H1 (cell line): ENCODE measurements around the gene RASAL2. TPM values are rescaled to one million over a fixed set of nuclear protein-coding genes. Genes with fewer than 3 reads are reported as not detected.

Experiments used
- CTCF ChIA-PET: fragments of 300-600 bp; sonication (Branson Sonifier 250); formaldehyde crosslinking; loops from one replicate; lab custom pipeline; 2021; ENCODE audit not compliant: partially characterized antibody; lab: Charles Lee
- POLR2A ChIA-PET: fragments of 300-600 bp; sonication (Branson Sonifier 250); formaldehyde crosslinking; loops from one replicate; lab custom pipeline; 2021; ENCODE audit warnings: inconsistent platforms; ENCODE audit not compliant: partially characterized antibody; lab: Charles Lee
- DNase-seq, 2 experiments: peaks; one replicate each; pipeline versions ENCODE4 v3.0.0 to v3.0.0-alpha.2; 2010 to 2022; ENCODE audit warnings: low spot score in 2 of 2, low read depth in 1 of 2, mixed read lengths in 1 of 2
- FAIRE-seq: peaks from 2 replicates; lab custom pipeline; 2011; peaks lifted over from hg19 to GRCh38; lab: Jason Lieb, UNC
- H2AFZ ChIP-seq: 2 replicates; pipeline ENCODE4 v1.8.1; 2012; ENCODE audit warnings: low read length, inconsistent platforms
- H2AK5ac ChIP-seq: 2 replicates; pipeline ENCODE4 v1.6.1; 2013; ENCODE audit warnings: low read depth, low read length
- H2BK120ac ChIP-seq: replicated peaks from 2 replicates; pipeline ENCODE3; 2013; ENCODE audit warnings: low read depth, low read length, inconsistent platforms
- H2BK12ac ChIP-seq: 2 replicates; pipeline ENCODE4 v1.6.1; 2013; ENCODE audit warnings: low read depth, low read length
- H2BK15ac ChIP-seq: 2 replicates; pipeline ENCODE4 v1.6.1; 2013; ENCODE audit warnings: low read length
- H2BK20ac ChIP-seq: 2 replicates; pipeline ENCODE4 v1.6.1; 2013; ENCODE audit warnings: low read length
- H2BK5ac ChIP-seq: 2 replicates; pipeline ENCODE4 v1.6.1; 2013; ENCODE audit warnings: low read depth, low read length
- H3K14ac ChIP-seq: 2 replicates; pipeline ENCODE4 v1.6.1; 2013; ENCODE audit warnings: inconsistent platforms; ENCODE audit not compliant: insufficient read length
- H3K18ac ChIP-seq: 2 replicates; pipeline ENCODE4 v1.6.1; 2013; ENCODE audit warnings: low read length; ENCODE audit errors: extremely low read depth
- H3K23ac ChIP-seq: 2 replicates; pipeline ENCODE4 v1.6.1; 2013; ENCODE audit warnings: inconsistent platforms; ENCODE audit not compliant: insufficient read length
- H3K23me2 ChIP-seq: 2 replicates; pipeline ENCODE4 v1.6.1; 2013; ENCODE audit warnings: low read depth, low read length
- H3K27ac ChIP-seq: 2 replicates; pipeline ENCODE4 v1.6.1; 2011; ENCODE audit warnings: low read depth, low read length, inconsistent platforms
- H3K27me3 ChIP-seq, 4 experiments: replicated peaks in 1 of 4; 1 replicate in 1 of 4; 2 replicates in 3 of 4; pipeline versions ENCODE4 v1.6.1 to v1.8.1; 2011 to 2013; ENCODE audit warnings: low read length in 3 of 4, mild to moderate bottlenecking in 3 of 4, inconsistent platforms in 2 of 4, mixed read lengths in 2 of 4, moderate library complexity in 1 of 4; ENCODE audit not compliant: control insufficient read depth in 3 of 4, insufficient read depth in 3 of 4; ENCODE audit errors: extremely low read depth in 1 of 4
- H3K36me3 ChIP-seq, 4 experiments: 2 replicates each; pipeline versions ENCODE4 v1.6.1 to v1.8.1; 2011 to 2013; ENCODE audit warnings: mild to moderate bottlenecking in 4 of 4, low read length in 3 of 4, moderate library complexity in 2 of 4, control low read depth in 1 of 4, inconsistent platforms in 1 of 4; ENCODE audit not compliant: insufficient read depth in 4 of 4, control insufficient read depth in 2 of 4
- H3K4ac ChIP-seq: replicated peaks from 2 replicates; pipeline ENCODE3; 2013; ENCODE audit warnings: low read length, low read depth, mixed read lengths, inconsistent platforms; ENCODE audit not compliant: insufficient read length
- H3K4me1 ChIP-seq, 4 experiments: replicated peaks in 1 of 4; 1 replicate in 1 of 4; 2 replicates in 3 of 4; pipeline versions ENCODE4 v1.6.1 to v1.8.1; 2011 to 2013; ENCODE audit warnings: low read length in 3 of 4, inconsistent platforms in 2 of 4, mixed read lengths in 1 of 4; ENCODE audit not compliant: insufficient read depth in 4 of 4, control insufficient read depth in 3 of 4
- H3K4me2 ChIP-seq, 2 experiments: 2 replicates each; pipeline versions ENCODE4 v1.6.1 to v1.8.1; 2011 to 2013; ENCODE audit warnings: low read depth in 2 of 2, low read length in 2 of 2, control low read depth in 1 of 2, inconsistent platforms in 1 of 2, mild to moderate bottlenecking in 1 of 2; ENCODE audit not compliant: insufficient read depth in 1 of 2
- H3K4me3 ChIP-seq, 4 experiments: fragments of 200-600, 300-600 bp in 1 of 4; sonication (generic), shearing (Covaris generic), sonication (Bioruptor Twin) in 1 of 4; 2 replicates each; pipeline versions ENCODE4 v1.5.1 to v1.8.1; 2011 to 2016; ENCODE audit warnings: low read length in 4 of 4, low read depth in 3 of 4, control low read depth in 2 of 4, inconsistent platforms in 2 of 4, mild to moderate bottlenecking in 2 of 4, mixed read lengths in 1 of 4, moderate library complexity in 1 of 4; ENCODE audit not compliant: insufficient read depth in 2 of 4; ENCODE audit errors: extremely low read depth in 1 of 4
- H3K56ac ChIP-seq: replicated peaks from 2 replicates; pipeline ENCODE3; 2013; ENCODE audit warnings: low read depth, mild to moderate bottlenecking, mixed read lengths, low read length, inconsistent platforms; ENCODE audit not compliant: insufficient read length
- H3K79me1 ChIP-seq: 2 replicates; pipeline ENCODE4 v1.6.1; 2013; ENCODE audit warnings: low read depth, low read length, control low read depth
- H3K79me2 ChIP-seq, 2 experiments: 2 replicates each; pipeline versions ENCODE4 v1.6.1 to v1.8.1; 2012 to 2013; ENCODE audit warnings: low read length in 2 of 2, mild to moderate bottlenecking in 2 of 2, inconsistent platforms in 1 of 2; ENCODE audit not compliant: insufficient read depth in 2 of 2, control insufficient read depth in 1 of 2
- H3K9ac ChIP-seq, 4 experiments: replicated peaks in 1 of 4; 1 replicate in 1 of 4; 2 replicates in 3 of 4; pipeline versions ENCODE4 v1.6.1 to v1.8.1; 2011 to 2013; ENCODE audit warnings: low read depth in 3 of 4, low read length in 3 of 4, control low read depth in 2 of 4, mild to moderate bottlenecking in 2 of 4, moderate library complexity in 2 of 4, inconsistent platforms in 1 of 4; ENCODE audit errors: extremely low read depth in 1 of 4
- H3K9me3 ChIP-seq, 2 experiments: 2 replicates each; pipeline versions ENCODE4 v1.6.1 to v1.8.1; 2012 to 2013; ENCODE audit warnings: mild to moderate bottlenecking in 2 of 2, moderate library complexity in 2 of 2, control low read depth in 1 of 2, inconsistent platforms in 1 of 2, low read depth in 1 of 2, low read length in 1 of 2, mixed read lengths in 1 of 2; ENCODE audit not compliant: insufficient read depth in 2 of 2
- H4K20me1 ChIP-seq, 2 experiments: replicated peaks in 1 of 2; 2 replicates each; pipeline versions ENCODE3 to v1.8.1; 2011 to 2013; ENCODE audit warnings: inconsistent platforms in 2 of 2, low read length in 2 of 2, mild to moderate bottlenecking in 1 of 2; ENCODE audit not compliant: insufficient read depth in 2 of 2, control insufficient read depth in 1 of 2
- H4K5ac ChIP-seq: 2 replicates; pipeline ENCODE4 v1.6.1; 2013; ENCODE audit warnings: low read length, low read depth, mixed read lengths, inconsistent platforms; ENCODE audit not compliant: insufficient read length
- H4K8ac ChIP-seq: 2 replicates; pipeline ENCODE4 v1.8.0; 2013; ENCODE audit warnings: mild to moderate bottlenecking, moderate library complexity, low read length, inconsistent platforms; ENCODE audit not compliant: insufficient read depth; ENCODE audit errors: extremely low read depth
- H4K91ac ChIP-seq: replicated peaks from 2 replicates; pipeline ENCODE3; 2013; ENCODE audit warnings: low read length, mixed read lengths, inconsistent platforms; ENCODE audit not compliant: insufficient read length
- BCL11A ChIP-seq, 2 experiments: IDR thresholded peaks; one replicate each; pipeline ENCODE4 v1.6.1; 2011; ENCODE audit warnings: low read depth in 2 of 2, low read length in 2 of 2, mild to moderate bottlenecking in 2 of 2
- CBX5 ChIP-seq: fragments of 300-800, 300-1000 bp; sonication (generic); IDR thresholded peaks from 2 replicates; pipeline ENCODE4 v1.7.1; 2016; ENCODE audit warnings: antibody characterized with exemption, low read length, low read depth
- KDM4A ChIP-seq: IDR thresholded peaks from one replicate; pipeline ENCODE4 v1.7.1; 2012; ENCODE audit warnings: low read depth, mild to moderate bottlenecking, moderate library complexity, low read length, inconsistent platforms; ENCODE audit not compliant: severe bottlenecking
- POU5F1 ChIP-seq: IDR thresholded peaks from 2 replicates; pipeline ENCODE4 v1.6.1; 2011; ENCODE audit warnings: low read depth, mild to moderate bottlenecking, low read length, moderate library complexity
- RBBP5 ChIP-seq: IDR thresholded peaks from 2 replicates; pipeline ENCODE4 v1.7.1; 2012; ENCODE audit warnings: low read depth, mild to moderate bottlenecking, inconsistent platforms, low read length, moderate library complexity, borderline replicate concordance
- SAP30 ChIP-seq: fragments of 300-600 bp; sonication (generic); IDR thresholded peaks from 2 replicates; pipeline ENCODE4 v1.7.1; 2012; ENCODE audit warnings: low read length, moderate library complexity, mild to moderate bottlenecking, inconsistent platforms; ENCODE audit not compliant: insufficient read depth, insufficient replicate concordance
- WGBS, 2 experiments: shearing (Covaris generic) in 1 of 2; methylation state at CpG; one replicate each; pipeline versions ENCODE4 v1.1.6 to v1.1.7; 2013 to 2015; ENCODE audit warnings: low lambda C conversion rate in 2 of 2, mixed read lengths in 2 of 2, inconsistent platforms in 1 of 2, low coverage in 1 of 2, missing lambda C conversion rate in 1 of 2; ENCODE audit not compliant: insufficient replicate concordance in 2 of 2, insufficient coverage in 1 of 2, insufficient read length in 1 of 2; ENCODE audit errors: extremely low coverage in 1 of 2, missing lambda C conversion rate in 1 of 2; 5-methylcytosine and 5-hydroxymethylcytosine counted together
- polyA plus RNA-seq, 7 experiments: library from polyadenylated mRNA; depleted of rRNA in 3 of 7; stranded (reverse) in 5 of 7; unstranded in 2 of 7; fragments of >200 nt in 5 of 7; fragments of 200-250 nt in 2 of 7; gene quantifications; 1 replicate in 5 of 7; 2 replicates in 1 of 7; 4 replicates in 1 of 7; pipeline versions ENCODE4 v1.2.1 to v1.2.3, GENCODE V29; 2011 to 2013; ENCODE audit warnings: missing spikeins in 2 of 7, mixed read lengths in 2 of 7
- total RNA-seq: library from RNA; stranded (reverse); fragmentation: NEBNext Ultra II Directional; extraction: Animal tissue kit (Norgen Biotek cat#: 25700); gene quantifications from 2 replicates; pipeline ENCODE4 v1.2.1, GENCODE V29; 2021
- TF ChIP-seq, protein P1 (sequence below), 3 experiments: IDR thresholded peaks; 1 replicate in 2 of 3; 2 replicates in 1 of 3; pipeline versions ENCODE4 v1.5.1 to v1.6.1; 2011; ENCODE audit warnings: low read length in 3 of 3, mild to moderate bottlenecking in 3 of 3, inconsistent platforms in 2 of 3, low read depth in 1 of 3, moderate library complexity in 1 of 3; ENCODE audit not compliant: insufficient read depth in 1 of 3; ENCODE audit errors: control extremely low read depth in 1 of 3

The RASAL2 gene
- total and polyA plus RNA-seq, 2 of the 8 experiments (the other 6 are each of a cell fraction or from before 2014, with no cell fraction given) = 15.9 to 32.5 TPM

- no peak overlapping the region for H2AK5ac ChIP-seq
- no peak overlapping the region for H2BK20ac ChIP-seq
- WGBS, 2 experiments = 100% methylated on average over 1 of the region's 1 CpG; no CpG with 5 or more reads in 1 of the 2 experiments
- no peaks in the 10 kb centered on the region for H3K27me3 ChIP-seq
- no peak overlapping the region for H3K56ac ChIP-seq
- H4K20me1 ChIP-seq = no peaks in the 10 kb centered on the region
- H3K36me3 ChIP-seq = no peaks in the 10 kb centered on the region
- CTCF ChIA-PET = interaction anchor here (1.1 to 3.3 kb wide), 6 partner anchors 8 to 148 kb away, joined by 3 to 13 read pairs (median 4); no protein-coding TSS in a partner anchor
- no peaks in the 10 kb centered on the region for H3K23me2 ChIP-seq
- no peak overlapping the region for H3K23ac ChIP-seq
- H3K9ac ChIP-seq = no peak overlapping the region
- H2BK12ac ChIP-seq = no peak overlapping the region
- POLR2A ChIA-PET = no interaction called here
- H4K5ac ChIP-seq = no peak overlapping the region
- H3K4me2 ChIP-seq = no peak overlapping the region
- H4K91ac ChIP-seq = no peak overlapping the region
- no peak for DNase-seq
- H4K8ac ChIP-seq = no peak overlapping the region
- no peak for FAIRE-seq
- H3K4me3 ChIP-seq = no peak overlapping the region
- H2BK120ac ChIP-seq = no peak overlapping the region
- H3K14ac ChIP-seq = no peak overlapping the region
- no peak overlapping the region for H3K4ac ChIP-seq
- peaks cover 4 to 5% of the 10 kb centered on the region in 2 experiments; a peak in 3 of 4 replicates for H3K9me3 ChIP-seq
- H3K27ac ChIP-seq = no peak overlapping the region
- no peak overlapping the region for H2BK5ac ChIP-seq
- peaks cover 0 to 11% of the 10 kb centered on the region in 2 experiments; a peak in 2 of 4 replicates for H3K79me2 ChIP-seq
- H2AFZ ChIP-seq = no peak overlapping the region
- H3K79me1 ChIP-seq = peaks cover 2% of the 10 kb centered on the region; the same call in 1 of the 2 replicates
- TF ChIP-seq, protein P1, sequence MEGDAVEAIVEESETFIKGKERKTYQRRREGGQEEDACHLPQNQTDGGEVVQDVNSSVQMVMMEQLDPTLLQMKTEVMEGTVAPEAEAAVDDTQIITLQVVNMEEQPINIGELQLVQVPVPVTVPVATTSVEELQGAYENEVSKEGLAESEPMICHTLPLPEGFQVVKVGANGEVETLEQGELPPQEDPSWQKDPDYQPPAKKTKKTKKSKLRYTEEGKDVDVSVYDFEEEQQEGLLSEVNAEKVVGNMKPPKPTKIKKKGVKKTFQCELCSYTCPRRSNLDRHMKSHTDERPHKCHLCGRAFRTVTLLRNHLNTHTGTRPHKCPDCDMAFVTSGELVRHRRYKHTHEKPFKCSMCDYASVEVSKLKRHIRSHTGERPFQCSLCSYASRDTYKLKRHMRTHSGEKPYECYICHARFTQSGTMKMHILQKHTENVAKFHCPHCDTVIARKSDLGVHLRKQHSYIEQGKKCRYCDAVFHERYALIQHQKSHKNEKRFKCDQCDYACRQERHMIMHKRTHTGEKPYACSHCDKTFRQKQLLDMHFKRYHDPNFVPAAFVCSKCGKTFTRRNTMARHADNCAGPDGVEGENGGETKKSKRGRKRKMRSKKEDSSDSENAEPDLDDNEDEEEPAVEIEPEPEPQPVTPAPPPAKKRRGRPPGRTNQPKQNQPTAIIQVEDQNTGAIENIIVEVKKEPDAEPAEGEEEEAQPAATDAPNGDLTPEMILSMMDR (IDR thresholded peaks at IDR 0.05; ENCODE audit: control extremely low read depth in 1 of 3, insufficient read depth in 1 of 3, low read depth in 1 of 3, low read length in 3 of 3) = no peak
- TF ChIP-seq RBBP5 (no peak), KDM4A (no peak), SAP30 (no peak), POU5F1 (no peak), CBX5 (no peak), BCL11A (IDR thresholded peaks at IDR 0.05; ENCODE audit: low read depth in 2 of 2, low read length in 2 of 2) (no peak)
- no peaks in the 10 kb centered on the region for H3K4me1 ChIP-seq
- no peak overlapping the region for H3K18ac ChIP-seq
- H2BK15ac ChIP-seq = no peak overlapping the region
Measured at GRCh38 chr1:178353524-178353923, 259.6 kb downstream of the RASAL2 start.
